Stimulated activated CD4-positive, alpha-beta T cell treated with anti-CD3 and anti-CD28 coated beads, Interleukin-1b, Interleukin-23, amount 100 ng/mL, for 1 hour (primary cell): ENCODE measurements around the gene SLC6A14.

Experiments used
- DNase-seq, 2 donors: peaks; one replicate each; pipeline ENCODE4 v3.0.0-alpha.2; 2020; ENCODE audit warnings: low read depth in 2 of 2

Gene SLC6A14, protein sequence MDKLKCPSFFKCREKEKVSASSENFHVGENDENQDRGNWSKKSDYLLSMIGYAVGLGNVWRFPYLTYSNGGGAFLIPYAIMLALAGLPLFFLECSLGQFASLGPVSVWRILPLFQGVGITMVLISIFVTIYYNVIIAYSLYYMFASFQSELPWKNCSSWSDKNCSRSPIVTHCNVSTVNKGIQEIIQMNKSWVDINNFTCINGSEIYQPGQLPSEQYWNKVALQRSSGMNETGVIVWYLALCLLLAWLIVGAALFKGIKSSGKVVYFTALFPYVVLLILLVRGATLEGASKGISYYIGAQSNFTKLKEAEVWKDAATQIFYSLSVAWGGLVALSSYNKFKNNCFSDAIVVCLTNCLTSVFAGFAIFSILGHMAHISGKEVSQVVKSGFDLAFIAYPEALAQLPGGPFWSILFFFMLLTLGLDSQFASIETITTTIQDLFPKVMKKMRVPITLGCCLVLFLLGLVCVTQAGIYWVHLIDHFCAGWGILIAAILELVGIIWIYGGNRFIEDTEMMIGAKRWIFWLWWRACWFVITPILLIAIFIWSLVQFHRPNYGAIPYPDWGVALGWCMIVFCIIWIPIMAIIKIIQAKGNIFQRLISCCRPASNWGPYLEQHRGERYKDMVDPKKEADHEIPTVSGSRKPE

GRCh38 chrX:116436358-116436816, at the start of gene SLC6A14:
Gene SLC6A14 (plus strand): TSS chrX:116436606. CDS start chrX:116436710, 104 bp downstream.
- no peak for DNase-seq

- DNase-seq = no peak
Observed at GRCh38 chrX:116395752-116396151, 40.7 kb upstream of the SLC6A14 start.

DNA sequence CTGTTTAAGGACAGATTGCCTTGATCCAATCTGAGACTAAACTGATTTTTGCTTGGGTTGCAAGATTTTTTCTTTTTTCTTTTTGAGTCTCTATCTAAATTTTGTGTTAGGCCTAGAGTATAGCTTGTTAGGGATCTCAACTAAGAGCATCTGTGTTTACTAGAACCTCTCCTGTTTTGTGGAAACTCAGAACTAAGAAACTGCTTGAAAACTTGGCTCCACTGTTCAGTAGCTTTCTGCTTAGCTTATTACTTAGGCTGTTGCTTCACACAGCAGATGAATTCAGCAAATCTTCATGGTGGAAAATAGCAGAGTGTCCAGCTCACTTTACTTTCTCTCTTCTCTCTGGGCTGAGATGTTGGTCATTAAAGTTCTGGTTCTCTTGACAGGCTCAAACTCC, 36.7 kb upstream of the SLC6A14 start:
- DNase-seq = no peak

GRCh38 chrX:116409219-116409618, 27.2 kb upstream of the SLC6A14 start:
- no peak for DNase-seq

DNA sequence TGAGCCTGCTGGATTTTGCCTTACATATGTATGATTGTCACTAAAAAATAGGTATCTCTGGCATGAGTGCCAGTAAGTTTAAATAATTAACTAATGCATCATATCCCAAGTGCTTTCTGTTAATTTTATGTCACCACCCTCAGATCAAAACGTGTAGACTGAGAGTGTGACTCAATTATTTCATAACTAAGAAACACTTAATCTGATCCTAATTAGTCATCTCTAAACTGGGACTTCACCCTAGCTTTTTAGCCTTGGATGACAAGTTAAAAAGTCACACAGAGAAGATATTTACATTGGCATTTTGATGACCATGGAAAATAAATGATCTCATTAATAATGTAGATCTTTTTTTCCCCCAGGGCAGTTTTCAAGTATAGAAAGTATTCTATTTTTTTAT, 23.1 kb upstream of the SLC6A14 start:
- DNase-seq = no peak

GRCh38 chrX:116417214-116417613, 19.2 kb upstream of the SLC6A14 start:
- DNase-seq = no peak

- DNase-seq = no peak
Observed at GRCh38 chrX:116417968-116418367, 18.4 kb upstream of the SLC6A14 start.

GRCh38 chrX:116427978-116428377, 8.4 kb upstream of the SLC6A14 start:
- no peak for DNase-seq

DNA sequence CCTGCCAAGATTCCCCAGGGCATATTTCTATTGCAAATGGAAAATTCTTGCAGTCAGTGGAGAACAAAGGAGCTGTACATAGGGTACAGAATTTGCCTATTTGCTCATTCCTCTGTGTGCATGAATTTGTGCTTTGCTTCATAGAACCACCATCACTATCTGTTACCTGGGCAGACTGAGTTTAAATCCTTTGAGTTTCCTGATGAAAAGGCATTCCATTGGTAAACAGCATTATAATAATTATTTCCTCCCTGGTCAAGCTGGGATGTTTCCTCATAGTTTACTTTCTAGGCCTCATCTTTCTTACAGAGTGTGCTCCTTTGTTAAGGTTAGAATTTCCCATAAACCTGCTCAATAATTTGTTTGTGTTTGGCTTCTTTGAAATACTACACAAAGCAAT, 809 bp upstream of the SLC6A14 start:
- DNase-seq = no peak

DNA sequence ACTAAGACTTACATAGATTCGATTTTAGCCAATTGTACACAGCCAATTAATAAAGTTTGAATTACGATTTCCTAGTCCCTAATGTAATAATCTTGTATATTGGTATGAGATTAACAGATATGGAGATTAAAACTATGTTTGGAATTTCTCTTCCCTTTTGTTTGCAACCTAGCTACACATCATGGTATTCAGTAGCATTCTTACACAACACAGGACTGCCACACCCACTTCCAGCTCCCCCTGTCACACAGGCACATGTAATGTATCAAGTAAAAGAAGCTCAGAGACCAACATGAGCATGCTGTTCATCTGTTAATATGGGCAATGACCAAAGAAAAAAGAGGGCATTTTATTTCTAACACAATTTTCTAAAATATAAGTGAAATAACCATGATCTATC, 12.8 kb downstream of the SLC6A14 start:
- DNase-seq = no peak

DNA sequence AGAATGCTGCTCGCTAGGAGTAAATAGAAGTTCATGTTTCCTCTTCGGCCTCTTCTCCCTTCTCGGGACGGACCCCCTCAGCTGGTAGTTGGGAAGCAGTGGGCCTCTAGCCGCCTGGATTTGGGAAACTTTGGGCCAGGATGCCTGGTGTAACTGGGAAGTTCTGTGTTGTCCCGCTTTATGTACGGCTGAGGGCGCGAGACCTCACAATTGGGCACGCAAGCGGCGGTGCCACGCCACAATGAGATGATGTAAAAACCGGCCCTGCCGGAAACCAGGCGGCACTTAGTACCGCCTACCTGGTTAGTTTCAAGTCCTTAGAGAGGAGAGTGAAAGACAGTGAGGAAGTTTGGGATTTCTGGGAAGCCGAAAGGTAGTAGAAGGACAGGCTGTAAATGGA, 26.4 kb downstream of the SLC6A14 start, which contains the start of gene CT83:
TSS of gene CT83 (minus strand) at position 155 of the 400 bp plus-strand sequence. CDS start at position 35, 120 bp downstream.
- no peak for DNase-seq

DNA sequence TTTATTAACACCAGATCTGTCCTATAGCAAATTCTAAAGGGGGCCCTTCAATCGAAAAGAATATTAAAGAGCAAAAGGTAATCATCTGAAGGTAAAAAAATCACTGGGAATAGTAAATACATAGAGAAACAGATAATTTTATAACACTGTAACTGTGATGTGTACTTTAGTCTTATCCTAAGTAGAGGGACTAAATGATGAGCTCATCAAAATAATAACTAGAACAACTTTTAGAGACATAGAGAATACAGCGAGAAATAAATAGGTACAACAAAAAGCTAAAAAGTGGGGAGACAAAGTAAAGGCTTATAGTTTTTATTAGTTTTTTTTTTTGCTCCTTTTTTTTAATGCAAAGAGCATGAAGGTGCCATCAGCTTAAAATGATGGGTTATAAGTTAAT, 43.7 kb downstream of the SLC6A14 start:
- DNase-seq = no peak

DNA sequence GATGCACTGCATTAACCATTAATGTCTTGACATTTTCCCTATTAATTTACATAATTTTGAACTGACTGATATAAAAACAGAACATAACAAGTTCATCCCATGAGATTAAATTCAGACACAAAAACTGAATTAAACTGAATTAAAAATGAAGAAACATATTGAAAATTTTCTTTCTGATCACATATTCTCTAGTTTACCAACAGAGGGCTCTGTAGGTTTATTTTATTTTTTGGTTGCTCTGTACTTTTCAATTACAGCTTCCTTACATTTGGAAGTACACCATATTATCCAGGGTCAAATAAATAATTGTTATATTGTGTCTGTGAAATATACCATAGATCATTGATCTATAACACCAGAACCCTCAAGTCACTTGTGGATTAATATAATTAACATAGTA, 53.7 kb downstream of the SLC6A14 start:
- DNase-seq = no peak

DNA sequence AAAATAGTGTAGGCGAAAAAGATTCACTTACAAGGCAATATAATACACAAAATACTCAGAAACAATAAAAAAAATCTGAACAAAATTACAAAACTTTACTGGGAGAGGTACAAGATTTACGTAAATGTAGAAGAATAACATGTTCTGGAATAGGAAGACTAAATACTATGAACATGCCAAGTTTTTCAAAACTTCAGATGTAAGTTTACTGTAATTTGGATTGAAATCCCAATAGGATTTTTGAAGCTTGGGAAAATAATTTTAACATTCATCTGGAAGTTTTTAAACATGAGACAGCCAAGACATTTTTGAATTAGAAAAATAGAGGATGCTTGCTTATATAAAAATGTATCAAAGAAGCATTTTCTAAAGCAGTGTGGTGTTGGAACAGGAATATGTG, 56.9 kb downstream of the SLC6A14 start:
- no peak for DNase-seq

- no peak for DNase-seq
Observed at GRCh38 chrX:116499780-116500179, 63.4 kb downstream of the SLC6A14 start.
